Stimulated activated CD4-positive, alpha-beta T cell treated with anti-CD3 and anti-CD28 coated beads, Interleukin-1b, Interleukin-23, amount 100 ng/mL, for 4 hours (primary cell): Measurements from ENCODE around the gene FGFR3.

Experiments used
- DNase-seq, 2 donors: peaks; one replicate each; pipeline ENCODE4 v3.0.0-alpha.2; 2020; ENCODE audit warnings: low read depth in 2 of 2

The FGFR3 gene

DNA sequence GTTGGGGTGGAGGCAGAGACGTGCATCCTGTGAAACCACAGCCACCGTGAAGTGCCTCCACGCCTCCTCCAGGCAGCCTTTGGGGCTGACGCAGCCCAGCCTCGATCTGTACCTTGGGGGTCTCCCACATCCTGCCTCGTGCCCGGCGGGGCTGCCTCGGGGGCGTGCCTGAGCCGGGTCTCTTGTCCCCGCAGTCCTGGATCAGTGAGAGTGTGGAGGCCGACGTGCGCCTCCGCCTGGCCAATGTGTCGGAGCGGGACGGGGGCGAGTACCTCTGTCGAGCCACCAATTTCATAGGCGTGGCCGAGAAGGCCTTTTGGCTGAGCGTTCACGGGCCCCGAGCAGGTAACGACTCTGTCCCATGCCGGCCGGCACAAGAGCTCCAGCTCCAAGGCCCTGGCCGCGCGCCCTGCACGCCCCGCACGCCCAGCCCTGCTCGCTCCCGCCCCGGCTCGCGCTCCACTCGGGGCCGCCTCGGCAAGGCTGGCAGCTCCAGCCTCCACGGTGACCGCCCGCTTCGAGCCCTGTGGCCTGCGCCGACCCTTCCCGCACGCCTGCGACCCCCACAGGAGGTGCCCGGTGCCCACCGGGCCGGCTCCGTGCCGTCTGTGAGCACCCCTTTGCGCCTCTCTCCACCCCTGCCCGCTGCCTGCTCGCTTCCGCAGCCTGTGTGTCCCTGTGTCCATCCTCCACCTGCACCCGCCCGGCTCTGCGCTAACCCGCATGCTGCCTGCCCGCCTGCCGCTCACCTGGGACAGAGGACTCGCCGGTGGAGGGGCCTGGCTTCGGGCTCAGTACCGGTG lies 9.8 kb downstream of the FGFR3 start:
- DNase-seq: no peak

- DNase-seq: no peak
Measured at GRCh38 chr4:1803523-1804423, 10.7 kb downstream of the FGFR3 start.

DNA sequence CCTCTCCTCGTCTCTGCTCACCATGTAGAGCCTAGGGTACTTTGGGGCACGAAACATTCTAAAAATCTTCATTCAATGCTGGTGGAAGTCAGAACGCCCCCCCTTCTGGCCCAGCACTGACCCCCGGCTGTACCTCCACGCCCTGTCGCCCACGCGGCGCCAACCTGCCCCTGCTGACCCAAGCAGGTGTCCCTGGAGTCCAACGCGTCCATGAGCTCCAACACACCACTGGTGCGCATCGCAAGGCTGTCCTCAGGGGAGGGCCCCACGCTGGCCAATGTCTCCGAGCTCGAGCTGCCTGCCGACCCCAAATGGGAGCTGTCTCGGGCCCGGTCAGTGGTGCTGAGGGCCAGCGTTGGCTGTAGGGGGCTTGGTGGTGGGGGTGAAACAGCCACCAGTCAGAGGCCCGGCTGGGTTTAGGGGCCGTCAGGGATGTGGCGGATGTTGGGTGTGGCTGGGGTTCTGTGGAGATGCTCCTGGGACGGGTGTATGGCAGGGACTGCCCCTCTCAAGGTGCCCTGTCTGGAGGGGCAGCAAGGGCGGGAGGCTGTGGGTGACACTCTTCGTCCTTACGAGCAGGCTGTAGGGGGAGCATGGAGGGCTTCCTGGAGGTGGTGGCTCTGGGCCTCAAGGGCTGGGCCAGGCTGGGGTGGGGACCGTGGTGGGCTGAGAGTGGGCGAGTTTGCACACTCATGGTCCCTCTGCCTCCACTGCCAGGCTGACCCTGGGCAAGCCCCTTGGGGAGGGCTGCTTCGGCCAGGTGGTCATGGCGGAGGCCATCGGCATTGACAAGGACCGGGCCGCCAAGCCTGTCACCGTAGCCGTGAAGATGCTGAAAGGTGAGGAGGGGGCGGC lies 11.8 kb downstream of the FGFR3 start:
- DNase-seq: no peak

DNA sequence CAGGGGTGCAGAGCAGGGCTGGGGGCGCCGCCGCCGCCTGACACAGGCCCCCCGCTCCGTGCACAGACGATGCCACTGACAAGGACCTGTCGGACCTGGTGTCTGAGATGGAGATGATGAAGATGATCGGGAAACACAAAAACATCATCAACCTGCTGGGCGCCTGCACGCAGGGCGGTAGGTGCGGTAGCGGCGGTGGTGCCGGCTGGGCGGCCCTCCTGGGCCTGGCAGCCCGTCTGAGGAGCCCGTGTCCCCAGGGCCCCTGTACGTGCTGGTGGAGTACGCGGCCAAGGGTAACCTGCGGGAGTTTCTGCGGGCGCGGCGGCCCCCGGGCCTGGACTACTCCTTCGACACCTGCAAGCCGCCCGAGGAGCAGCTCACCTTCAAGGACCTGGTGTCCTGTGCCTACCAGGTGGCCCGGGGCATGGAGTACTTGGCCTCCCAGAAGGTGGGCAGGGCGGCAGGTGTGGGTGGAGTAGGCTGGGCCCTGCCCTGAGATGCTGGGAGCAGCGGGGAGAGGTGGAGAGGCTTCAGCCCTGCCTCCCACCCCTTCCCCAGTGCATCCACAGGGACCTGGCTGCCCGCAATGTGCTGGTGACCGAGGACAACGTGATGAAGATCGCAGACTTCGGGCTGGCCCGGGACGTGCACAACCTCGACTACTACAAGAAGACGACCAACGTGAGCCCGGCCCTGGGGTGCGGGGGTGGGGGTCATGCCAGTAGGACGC lies 12.6 kb downstream of the FGFR3 start:
- DNase-seq: no peak

DNA sequence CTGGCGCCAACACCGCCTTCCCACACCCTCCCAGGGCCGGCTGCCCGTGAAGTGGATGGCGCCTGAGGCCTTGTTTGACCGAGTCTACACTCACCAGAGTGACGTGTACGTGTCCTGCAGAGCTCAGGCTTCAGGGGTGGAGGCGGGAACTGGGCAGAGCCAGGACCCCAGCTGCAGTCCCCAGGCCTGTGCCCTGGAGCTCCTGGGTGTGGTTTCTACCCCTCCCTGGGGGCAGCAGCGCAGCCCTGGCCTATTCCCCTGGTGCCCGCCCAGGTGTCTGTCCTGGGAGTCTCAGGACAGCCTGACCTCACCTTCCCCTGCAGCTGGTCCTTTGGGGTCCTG lies 13.1 kb downstream of the FGFR3 start:
- DNase-seq: no peak

DNA sequence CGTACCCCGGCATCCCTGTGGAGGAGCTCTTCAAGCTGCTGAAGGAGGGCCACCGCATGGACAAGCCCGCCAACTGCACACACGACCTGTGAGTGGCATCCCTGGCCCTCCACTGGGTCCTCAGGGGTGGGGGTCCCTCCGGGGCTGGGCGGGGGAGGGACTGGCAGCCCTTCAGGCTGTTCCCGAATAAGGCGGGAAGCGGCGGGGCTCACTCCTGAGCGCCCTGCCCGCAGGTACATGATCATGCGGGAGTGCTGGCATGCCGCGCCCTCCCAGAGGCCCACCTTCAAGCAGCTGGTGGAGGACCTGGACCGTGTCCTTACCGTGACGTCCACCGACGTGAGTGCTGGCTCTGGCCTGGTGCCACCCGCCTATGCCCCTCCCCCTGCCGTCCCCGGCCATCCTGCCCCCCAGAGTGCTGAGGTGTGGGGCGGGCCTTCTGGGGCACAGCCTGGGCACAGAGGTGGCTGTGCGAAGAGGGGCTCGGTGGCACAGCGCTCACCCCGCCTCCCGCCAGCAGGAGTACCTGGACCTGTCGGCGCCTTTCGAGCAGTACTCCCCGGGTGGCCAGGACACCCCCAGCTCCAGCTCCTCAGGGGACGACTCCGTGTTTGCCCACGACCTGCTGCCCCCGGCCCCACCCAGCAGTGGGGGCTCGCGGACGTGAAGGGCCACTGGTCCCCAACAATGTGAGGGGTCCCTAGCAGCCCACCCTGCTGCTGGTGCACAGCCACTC lies 13.7 kb downstream of the FGFR3 start:
- no peak for DNase-seq

DNA sequence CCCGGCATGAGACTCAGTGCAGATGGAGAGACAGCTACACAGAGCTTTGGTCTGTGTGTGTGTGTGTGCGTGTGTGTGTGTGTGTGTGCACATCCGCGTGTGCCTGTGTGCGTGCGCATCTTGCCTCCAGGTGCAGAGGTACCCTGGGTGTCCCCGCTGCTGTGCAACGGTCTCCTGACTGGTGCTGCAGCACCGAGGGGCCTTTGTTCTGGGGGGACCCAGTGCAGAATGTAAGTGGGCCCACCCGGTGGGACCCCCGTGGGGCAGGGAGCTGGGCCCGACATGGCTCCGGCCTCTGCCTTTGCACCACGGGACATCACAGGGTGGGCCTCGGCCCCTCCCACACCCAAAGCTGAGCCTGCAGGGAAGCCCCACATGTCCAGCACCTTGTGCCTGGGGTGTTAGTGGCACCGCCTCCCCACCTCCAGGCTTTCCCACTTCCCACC lies 14.3 kb downstream of the FGFR3 start:
- DNase-seq: no peak

GRCh38 chr4:1808396-1808795 lies 15.3 kb downstream of the FGFR3 start:
- DNase-seq: no peak

GRCh38 chr4:1808851-1809753 lies 16.0 kb downstream of the FGFR3 start:
- DNase-seq: no peak

DNA sequence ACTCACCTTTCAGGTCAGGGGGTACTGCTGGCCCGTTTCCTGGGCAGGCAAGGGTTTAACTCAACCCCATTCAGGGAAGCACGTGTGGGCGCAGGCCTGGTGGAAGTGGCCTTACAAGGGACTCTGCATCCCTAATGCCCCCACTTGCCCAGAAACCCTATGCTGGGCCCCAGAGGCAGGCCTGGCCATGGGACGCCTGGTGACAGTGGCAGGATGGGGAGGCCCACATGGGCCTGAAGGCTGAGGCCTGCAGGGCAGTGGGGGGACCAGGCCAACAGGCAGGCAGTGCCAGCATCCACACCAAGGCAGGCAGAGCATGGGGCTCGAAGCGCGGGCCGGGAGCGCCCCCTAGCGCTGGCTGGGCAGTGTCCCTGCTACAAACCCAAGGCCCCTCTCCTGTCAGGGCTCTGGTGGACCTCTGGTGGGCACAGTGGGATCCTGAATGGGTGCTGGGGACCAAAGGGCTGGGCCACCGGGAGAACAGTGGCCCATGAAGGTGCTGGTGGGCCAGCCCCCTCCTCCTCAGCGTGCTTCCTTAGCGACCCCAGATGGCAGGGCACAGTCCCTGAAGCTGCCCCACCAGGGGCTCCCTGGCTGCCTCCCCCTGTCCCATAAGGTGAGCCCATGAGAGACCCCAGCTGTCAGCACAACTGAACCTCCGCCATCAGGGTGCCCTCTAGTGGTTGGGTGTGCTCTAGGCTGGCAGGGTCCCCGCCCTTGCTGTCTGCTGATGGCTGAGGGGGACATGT lies 16.8 kb downstream of the FGFR3 start:
- peak; percentile 40 to 66 for DNase-seq

GRCh38 chr4:1810765-1811164 lies 17.7 kb downstream of the FGFR3 start:
- no peak for DNase-seq

DNA sequence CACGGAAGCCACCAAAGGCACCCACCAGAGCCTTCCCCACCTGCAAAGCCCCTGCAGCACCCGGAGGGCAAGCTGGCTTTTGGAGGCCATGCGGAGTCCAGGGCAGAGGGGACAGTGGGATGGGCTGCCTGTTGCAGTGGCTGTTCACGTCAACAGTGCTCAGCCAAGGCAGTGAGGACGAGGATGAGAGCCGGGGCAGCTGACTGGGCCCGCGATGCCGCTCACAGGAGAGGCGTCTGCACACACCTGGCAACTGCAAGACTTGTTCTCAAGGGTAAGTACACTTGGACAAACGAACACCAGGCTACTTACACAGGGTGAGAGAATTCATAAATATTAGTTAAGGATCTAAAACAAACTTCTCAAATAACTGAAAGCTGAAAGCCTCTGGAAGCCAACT lies 19.6 kb downstream of the FGFR3 start:
- no peak for DNase-seq

DNA sequence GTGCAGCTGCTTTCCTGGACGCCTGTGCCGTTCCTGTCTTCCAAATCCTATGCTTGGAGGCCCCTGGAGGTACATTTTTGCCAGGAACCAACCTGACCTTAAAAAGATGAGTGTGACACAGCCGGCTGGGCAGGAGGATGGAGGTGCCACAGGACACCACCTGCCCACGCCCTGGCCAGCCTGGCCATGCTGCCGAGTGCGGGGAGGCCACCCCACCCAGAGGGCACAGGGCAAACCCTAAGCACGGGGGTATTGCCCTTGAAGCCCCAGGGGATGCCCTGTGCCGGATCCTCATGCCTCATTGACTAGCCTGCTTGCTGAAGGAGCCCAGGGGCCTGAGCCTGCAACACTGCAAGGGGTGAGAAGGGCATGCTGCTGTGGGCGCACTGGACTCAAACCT lies 20.1 kb downstream of the FGFR3 start:
- no peak for DNase-seq

GRCh38 chr4:1813915-1814314 lies 20.8 kb downstream of the FGFR3 start:
- no peak for DNase-seq

- no peak for DNase-seq
Measured at GRCh38 chr4:1814453-1814852, 21.4 kb downstream of the FGFR3 start.

- no peak for DNase-seq
Measured at GRCh38 chr4:1815096-1815996, 22.3 kb downstream of the FGFR3 start.

- DNase-seq: no peak
Measured at GRCh38 chr4:1815997-1816860, 23.1 kb downstream of the FGFR3 start.
